GM18517 (cell line): ENCODE results near the gene SLC12A8.

Source experiments
- ATAC-seq: cut with Tn5 transposase; IDR thresholded peaks from one replicate; pipeline ENCODE4 v1.9.1; 2021; ENCODE audit warnings: mild to moderate bottlenecking, moderate library complexity; ENCODE audit not compliant: unreplicated experiment

Gene SLC12A8

DNA sequence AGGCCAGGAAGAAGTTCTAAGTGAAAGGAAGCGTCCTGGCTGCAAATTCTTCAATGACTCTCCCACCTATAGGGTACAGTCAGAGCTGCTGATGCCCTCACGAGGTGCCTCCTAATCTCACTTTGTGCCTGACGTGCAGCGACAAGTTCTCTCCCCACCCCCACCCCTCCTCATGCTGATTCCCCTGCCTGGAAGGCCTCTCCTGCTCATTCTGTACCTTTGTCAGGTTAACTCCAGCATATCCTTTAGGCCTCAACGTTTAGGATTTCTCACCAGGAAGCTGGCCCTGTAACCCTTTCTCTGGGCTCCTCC is 25.0 kb downstream of the SLC12A8 start:
- no peak for ATAC-seq

DNA sequence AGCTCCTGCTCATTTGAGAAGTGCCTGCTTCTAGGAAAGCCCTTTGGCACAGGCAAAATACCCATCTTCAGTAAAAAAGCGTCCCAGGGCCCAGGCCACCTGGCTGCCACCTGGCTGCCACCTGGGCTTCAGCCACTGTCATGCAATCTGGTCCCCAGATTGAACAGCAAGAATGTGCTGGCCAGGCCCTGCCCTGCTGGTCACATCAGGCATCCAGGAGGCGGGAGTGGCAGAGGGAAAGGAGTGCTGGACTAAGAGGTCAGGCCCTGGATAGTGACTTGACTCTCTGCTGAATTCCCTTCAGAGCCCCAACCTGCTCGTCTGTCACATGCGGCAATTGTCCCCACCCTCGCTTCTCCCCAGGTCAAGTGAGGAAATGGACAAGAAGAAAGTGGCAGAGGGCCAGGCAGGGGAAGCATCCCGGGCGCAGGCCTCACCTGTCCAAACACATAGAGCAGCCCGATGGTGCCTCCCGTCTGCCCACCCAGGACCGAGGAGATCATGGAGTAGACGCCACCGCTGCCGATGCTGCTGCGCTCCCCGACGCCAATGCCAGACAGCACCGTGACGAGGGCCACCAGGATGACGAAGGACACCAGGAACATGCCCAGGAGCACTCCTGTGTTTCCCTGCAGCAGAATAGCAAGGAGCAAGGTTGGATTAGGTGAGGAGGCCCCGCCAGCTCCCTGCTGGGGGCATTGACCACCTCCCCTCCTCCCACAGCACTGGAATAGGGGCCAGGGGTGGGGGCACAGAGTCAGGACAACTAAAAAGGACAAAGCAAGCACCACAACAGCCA is 25.5 kb downstream of the SLC12A8 start:
- no peak for ATAC-seq

DNA sequence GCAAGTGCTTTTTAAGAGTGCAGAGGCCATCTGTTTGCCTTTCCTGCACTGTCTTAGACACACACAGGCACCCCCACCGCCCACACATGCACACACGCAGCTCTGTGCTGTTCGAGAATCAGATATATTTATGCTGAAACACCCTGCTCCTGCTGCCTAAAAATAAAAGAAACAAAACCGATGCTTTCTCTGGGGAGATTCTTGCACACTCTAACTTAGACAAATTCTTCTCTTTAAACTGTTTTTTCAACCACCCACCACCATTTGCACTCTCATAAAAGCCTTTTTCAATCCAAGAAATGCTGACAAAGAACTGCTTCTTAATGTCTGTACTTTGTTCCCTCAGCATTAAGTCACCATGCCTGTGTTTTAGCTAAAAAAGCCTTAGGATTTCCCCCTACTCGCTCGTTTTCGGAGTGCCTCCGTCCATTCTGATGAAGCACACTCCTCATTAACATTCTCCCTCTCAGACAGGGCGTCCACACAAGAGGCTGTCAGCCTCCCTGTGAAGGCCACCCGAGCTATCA is 26.2 kb downstream of the SLC12A8 start:
- ATAC-seq, result peak; percentile 69

DNA sequence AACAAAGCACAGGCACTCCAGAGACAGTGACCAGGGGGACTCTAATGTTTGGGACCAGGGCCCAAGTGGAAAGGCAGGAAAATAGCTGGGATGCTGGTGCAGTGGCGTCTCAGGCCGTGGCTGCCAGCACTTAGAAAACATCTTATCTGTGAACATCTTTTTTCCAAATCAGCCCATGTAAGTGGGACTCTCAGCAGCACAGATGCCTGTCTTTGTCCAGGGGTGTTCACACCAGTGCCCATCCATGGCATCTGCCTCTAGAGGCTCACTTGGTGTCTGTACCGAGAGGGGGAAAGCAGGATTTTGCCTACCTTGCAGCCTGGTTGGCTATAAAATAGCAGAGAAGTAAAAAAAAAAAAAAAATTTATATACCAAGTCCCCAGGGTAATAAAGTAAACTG is 26.7 kb downstream of the SLC12A8 start:
- ATAC-seq, result peak; percentile 18

DNA sequence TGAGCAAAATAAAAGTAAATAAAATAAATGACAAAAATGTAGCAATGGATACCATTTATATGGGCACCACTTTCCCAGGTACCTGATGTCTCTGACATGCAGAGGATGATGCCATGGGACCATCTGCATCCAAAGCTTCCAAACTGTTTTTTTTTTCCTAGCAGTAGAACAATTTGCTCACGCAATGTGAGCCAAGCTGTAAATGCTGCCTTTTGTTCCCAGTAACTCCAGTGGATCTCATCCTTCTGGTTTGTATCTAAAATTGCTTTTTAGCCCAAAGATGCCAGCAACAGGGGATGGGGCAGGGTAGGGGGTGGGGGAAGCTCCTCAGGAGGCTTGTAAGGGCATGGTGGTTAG is 32.7 kb downstream of the SLC12A8 start:
- no peak for ATAC-seq

DNA sequence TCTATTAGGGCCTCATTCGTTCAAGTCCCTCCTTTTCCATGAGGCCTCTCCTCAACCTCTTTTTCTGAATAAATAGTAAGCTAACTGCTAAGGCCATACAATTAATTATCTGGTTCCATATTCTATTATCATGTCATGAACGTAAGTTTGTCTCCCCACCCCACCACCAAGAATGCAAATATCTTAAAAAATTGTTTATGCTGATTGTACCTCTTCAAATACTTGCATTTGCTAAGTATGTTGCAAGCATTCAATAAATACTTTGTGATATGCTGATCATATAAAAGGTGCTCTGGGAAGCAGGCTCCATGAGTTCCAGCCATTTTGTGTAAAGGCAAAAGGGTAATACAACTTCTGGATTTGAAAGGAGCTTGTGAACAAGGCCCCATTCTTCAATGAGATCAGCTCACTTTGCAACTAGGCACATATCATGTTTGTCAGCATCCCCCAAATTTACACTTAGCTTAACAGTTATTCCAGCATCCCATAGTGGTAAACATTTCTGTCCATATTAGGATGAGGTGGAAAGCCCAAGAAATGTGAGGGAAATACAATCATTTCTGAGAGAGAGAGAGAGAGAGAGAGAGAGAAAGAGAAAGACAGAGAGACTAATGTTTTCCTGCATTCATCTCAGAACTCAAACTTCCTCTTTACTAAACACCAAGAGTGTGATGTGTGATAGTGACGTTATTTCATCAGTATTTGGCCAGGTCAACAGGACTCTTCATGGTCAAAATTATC is 33.2 kb downstream of the SLC12A8 start:
- ATAC-seq, result no peak

DNA sequence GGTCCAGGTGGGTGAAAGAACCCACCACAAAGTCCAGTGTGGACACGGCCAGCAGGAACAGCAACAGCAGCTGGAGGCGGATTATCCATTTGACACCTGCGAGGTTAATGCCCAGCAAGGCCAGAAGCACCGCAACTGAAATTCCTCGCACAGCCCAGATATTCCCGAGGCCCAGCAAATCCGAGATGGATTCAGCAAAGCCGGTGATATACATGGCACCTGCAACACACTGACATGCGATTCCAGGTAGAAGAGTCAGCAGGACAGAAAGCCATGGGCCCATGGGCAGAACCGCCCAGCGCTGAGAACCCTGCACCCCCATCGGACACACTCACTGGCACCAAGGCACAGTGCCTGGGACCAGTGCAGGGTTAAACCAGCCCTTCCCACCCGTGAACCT is 34.8 kb downstream of the SLC12A8 start:
- no peak for ATAC-seq

DNA sequence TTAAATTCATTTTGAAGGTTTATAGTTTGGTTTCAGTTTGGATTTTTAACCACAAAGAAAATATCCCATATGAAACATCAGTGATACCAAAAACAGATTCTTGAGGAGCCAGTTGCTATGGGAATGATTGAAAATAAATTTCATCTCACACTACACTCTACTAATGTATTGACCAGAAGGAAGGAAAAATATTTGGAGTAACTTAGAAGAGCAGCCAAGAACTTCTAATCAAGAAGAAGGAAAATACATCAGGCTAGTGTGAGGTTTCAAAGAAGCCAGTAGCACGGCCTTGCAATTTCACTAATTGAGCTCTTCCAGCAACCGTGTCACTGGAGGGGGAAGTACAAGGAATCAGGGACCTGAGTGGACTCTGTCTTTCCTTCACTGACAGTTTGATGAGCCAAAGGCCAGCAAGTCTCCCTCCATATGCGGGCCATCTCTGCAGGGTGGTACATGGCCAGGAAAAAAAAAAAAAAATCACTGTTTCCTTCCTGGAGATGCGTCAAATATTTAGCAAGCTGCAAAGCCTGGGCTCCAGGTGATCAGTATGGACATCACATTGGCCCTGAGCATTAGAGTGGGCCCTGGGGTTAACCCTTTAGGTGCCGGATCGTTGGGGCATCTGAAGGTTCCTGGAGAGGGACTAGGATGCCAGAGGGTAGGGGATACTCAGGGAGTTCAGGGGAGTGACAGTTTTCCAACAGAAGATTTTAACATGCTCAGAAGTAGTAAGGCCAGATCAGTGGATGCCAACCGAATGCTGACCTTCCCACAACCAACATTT is 37.1 kb downstream of the SLC12A8 start:
- no peak for ATAC-seq

DNA sequence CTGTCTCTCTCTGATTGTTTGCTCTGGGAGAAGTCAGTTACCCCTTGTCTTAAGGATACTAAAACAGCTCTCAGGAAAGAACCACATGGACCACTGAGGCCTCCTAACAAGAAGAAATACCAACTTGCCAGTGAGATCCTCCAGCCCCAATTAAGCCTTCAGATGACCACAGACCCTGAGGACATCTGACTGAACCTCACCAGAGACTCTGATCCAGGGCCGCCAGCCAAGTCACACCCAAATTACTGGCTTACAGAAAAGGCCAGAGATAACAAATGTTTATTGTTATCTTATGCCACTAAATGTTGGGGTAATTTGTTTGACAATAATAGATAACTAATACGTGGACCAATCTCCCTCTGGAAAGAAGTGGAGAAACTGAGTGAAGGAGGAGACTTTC is 40.2 kb downstream of the SLC12A8 start:
- ATAC-seq, result no peak

DNA sequence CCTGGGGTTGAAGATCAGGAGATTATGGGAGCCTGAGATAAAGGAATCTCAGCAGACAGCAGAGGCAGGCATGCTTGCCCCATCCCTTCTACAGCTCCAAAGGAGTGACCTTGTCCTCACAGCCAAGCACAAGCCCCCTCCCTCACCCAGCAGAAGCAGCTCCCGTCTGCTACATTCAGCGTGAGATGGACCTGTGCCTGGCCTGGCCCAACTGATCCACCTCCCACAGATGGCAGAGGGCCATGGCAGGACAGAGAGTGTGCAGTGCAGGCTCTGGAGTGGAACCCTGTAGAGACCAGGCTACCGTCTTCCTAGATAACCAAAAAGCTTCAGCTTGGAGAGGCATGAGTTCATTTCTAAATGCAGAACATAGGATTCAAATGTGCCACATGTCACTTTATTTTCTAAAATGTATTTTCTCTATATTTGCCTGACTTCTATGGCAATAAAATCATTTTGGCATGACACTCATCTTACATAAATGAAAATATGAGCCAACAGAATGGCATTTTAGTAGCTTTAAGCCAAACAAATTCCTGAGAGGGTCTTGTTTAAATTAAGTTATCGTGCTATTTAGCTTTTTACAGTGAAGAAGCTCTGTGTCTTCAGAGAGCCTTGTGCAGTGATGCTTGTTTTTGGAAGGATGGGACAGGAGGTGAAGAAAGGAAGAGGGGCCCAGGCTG is 43.7 kb downstream of the SLC12A8 start:
- ATAC-seq, result no peak

DNA sequence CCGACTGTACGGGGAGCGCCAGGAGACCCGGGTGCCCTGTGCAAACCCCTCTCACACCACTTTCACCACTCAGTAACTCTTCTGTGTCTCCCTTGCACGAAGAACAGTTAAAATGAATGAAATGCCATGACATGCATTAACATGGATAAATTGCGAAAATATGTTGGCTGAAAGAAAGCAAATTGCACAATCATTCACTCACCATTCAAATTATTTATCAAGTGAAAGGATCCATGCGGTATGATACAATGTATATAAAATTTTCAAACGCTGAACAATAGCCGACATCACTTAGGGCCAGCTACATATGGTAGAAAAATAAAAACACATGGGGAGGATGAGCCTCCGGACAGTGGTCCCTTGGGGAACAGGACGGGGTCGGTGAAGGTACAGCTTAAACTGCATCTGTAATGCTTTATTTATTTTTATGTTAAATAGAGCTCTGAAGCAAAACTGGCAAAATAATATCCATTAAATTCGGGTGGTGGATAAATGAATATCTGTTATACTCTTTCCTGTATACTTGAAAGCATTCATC is 45.9 kb downstream of the SLC12A8 start:
- no peak for ATAC-seq

DNA sequence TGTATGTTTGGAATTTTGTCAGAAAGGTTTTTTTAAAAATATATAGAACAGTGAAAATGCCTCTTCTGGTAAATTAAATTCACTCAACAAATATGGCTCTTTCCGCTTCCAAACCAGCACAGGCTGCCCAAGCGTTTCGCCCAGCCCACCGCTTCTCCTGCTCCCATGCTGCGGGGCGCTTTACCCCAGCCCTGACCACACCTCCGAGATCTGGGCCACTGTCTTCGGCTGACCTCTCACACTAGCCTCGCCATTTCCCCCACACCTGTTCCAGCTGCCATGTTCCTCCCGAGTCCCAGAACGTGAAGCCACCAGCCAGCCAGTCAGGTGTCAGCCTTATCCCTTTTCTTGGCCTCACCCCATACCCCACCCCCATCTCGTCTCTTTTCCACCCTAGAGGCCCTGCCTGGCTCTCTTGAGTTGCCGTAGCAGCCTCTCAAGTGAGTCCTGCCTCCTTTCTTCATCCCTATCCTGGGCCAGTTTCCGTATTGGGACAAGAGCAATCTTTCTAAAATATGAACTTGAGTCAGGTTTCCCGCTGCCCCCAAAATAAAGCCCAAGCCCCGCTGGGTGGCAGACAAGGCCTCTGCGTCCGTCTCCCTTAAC is 46.5 kb downstream of the SLC12A8 start:
- ATAC-seq, result no peak

DNA sequence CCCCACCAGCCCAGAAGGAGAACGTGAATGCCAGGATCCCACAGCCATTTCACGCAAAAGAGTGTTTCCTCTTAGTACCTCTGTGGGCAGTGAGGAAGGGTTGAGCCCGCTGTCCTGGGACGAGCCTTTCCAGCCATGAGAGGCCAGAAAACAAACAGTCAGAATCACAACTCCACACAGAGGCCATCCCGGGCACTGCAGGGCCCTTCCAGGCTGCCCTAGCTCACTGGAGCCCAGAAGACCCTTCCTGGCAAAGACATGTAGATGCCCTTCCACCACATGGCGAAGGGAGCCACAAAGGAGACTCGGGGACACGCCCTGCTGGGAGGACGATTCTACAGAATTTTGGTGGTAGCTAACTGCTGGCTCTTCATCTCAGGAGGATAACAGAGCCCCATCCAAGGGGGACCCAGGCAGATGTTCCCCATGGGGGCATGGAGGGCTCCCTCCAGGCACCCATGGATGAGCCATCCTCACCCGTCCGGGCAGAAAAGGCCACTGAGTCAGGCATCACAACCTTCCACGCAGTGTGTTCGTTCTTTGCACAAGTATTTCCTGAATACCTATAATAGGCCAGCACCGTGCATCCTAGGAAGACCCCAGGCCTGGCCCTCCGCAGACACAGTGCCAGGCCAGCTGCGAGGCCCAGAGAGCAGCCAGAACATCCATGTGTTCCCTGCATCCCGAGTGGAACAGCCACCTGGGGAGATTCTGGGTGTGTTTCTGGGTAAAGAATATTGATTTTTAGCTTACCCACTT is 47.2 kb downstream of the SLC12A8 start:
- ATAC-seq, result no peak

DNA sequence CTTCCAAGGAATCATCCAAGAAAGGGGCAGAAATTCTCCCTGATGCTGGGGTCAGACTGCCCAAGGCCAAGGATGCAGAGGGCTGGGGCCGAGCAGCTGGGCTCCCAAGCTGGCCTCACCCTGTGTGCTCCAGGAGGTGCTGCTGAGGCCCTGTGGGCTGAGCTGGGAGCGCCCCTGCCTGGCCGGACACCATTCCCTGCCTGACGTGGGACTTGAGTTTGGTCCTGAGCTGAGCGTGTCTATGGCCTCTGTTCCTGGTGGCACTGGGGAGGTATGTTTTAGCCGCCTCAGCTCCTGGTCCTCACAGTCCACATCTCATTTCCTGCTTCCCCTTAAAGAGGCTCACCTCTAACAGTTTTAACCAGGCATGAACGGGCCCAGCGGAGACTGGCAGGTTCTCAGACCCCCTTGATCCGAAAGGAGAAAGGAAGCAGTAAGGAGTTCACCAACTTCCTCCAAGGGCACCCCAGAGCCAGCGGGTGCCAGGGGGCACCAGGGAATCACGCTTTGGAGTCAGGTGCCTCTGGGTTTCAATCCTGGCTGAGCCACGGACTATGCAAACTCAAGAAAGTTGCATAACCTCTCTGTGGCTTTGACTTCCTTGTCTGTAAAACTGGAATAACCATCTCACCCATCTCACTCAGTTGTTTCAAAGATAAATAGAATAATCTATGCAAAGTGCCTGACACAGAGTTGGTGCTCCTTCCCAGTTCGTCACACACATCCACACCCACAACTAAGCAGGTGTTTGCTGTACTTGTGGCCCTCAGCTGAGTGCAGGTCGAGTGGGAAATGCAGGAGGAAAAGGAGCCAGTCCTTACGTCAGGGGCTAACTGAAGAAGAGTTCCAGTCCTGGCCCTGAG is 48.6 kb downstream of the SLC12A8 start:
- no peak for ATAC-seq

DNA sequence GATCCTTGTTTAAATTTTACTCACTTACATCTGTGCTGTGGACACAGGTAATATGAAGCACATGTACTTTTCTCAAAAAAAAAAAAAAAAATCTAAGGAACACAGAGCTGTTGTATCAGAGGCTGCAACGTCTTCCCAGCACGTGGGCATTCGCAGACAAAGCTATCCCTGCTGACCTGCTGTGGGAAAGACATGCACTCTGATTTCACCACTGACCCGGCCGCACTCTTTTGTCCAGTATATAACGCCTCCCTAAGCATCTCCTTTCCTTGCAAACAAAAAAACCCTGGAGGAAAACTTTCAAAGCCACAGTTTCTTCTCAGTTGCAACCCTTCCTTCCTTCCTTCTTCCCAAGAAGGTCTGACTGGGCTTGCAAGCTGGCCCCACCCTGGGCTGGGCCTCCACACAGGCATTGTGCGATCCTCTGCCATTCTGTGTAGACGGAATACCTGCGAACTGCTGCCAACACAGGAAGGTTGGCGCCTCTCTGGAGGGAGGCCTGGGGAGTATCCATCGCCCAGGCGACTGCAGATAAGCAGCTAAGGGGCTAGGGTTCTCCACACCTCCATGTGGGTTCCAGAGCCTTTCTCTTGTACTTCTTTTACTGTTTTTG is 50.8 kb downstream of the SLC12A8 start:
- no peak for ATAC-seq

DNA sequence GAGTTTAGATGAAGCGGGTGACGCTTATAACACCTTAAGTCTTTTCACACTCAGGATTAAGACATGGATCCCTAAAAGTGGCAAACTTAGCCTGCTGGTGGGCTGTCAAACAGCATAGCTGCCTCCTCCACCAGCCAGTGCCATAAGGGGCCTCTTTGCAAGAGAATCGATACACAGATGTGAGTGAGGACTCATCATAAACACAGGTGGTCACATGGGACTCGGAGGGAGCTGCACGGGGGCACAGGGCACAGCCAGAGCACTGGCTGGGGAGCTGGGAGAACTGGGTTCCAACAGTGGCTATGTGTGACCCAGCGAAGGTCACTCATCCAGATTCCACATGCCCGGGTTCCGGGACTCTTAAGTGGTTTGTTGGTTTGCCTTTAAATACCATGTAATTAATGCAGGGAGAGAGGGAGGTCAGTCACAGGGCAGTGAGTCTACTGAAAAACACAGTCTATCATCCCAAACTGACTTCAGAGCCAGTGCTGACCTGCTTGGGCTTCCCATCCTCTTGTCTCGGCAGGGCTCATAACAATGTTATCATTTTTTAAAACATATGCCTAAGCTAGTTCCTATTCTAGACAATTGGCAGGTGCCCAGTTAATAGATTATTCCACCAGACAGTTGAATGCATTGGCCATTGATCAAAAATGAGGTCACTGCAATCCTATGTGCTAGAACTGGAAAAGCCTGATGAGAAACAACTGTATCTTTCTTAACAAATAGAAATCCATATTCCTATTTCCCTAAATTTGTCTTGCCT is 51.8 kb downstream of the SLC12A8 start:
- ATAC-seq, result no peak

DNA sequence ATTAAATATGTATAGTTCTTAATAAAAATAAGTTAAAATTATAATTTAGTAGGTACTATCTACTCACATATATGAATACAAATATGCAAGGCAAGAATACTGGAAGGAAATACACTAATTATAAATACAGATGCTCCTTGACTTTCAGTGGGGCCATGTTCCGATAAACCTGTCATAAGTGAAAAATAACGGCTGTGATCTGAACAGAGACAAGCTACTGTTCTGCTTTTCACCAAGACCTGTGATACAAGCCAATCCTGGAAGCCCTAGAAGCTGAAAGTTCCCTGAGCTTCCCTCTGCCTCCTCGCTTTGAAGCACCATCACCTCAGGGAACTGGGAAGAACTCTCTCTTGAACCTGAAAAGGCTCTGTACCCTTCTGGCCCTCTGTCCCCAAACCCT is 55.4 kb downstream of the SLC12A8 start:
- no peak for ATAC-seq

DNA sequence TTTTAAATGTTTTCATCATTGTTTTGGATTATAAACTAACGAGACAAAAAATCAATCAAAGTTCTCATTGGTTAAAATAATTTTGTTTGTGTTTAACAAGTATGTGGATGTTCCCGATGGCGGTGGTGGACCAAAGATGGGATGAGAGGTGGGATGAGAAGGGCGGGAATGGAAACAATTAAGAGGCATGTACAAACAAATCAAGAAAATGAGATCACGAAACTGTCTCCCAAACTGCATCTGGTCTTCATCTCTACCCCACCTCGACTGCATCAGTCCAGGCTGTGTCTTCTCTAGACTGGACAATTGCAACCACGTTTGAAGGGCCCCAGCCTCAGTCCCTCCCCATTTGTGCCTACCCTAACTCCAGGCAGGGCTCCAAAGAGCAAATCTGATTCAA is 56.1 kb downstream of the SLC12A8 start:
- no peak for ATAC-seq
